ENCODE data around the gene AREL1.

DNA sequence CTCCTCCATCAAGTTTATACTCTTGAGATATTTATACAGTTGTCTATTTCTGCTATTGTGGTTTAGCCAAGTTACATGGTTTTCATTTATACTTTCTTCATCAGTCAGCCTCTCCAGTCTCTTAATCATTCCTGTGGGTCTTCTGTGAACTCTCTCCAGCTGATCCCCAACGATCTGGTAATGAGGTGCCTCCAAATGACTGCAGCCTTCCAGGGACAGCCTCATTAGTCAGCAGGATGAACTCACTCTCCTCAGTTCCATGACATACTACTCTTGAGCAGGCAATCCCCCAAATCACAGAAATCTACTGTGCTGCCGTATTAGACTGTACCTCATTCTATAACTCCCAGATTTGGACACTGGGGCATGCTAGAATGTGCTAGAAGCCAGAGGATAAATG lies 15.3 kb downstream of the AREL1 start:
- TF ChIP-seq, protein P1, sequence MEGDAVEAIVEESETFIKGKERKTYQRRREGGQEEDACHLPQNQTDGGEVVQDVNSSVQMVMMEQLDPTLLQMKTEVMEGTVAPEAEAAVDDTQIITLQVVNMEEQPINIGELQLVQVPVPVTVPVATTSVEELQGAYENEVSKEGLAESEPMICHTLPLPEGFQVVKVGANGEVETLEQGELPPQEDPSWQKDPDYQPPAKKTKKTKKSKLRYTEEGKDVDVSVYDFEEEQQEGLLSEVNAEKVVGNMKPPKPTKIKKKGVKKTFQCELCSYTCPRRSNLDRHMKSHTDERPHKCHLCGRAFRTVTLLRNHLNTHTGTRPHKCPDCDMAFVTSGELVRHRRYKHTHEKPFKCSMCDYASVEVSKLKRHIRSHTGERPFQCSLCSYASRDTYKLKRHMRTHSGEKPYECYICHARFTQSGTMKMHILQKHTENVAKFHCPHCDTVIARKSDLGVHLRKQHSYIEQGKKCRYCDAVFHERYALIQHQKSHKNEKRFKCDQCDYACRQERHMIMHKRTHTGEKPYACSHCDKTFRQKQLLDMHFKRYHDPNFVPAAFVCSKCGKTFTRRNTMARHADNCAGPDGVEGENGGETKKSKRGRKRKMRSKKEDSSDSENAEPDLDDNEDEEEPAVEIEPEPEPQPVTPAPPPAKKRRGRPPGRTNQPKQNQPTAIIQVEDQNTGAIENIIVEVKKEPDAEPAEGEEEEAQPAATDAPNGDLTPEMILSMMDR (IDR thresholded peaks at IDR 0.05; ENCODE audit: control extremely low read depth in 1 of 3, insufficient read depth in 1 of 3, low read depth in 1 of 3, low read length in 3 of 3), result no peak
- TF ChIP-seq HDAC2 (IDR thresholded peaks at IDR 0.05; ENCODE audit: borderline replicate concordance in 1 of 2, low read depth in 2 of 2, low read length in 2 of 2) (no peak), RNF2 (IDR thresholded peaks at IDR 0.05; ENCODE audit: borderline replicate concordance, low read depth, low read length, missing control alignments, poor library complexity, severe bottlenecking) (no peak), JUND (IDR thresholded peaks at IDR 0.05; ENCODE audit: low read length) (no peak), SUZ12 (IDR thresholded peaks at IDR 0.05; ENCODE audit: low read length) (no peak), SAP30 (IDR thresholded peaks at IDR 0.05; ENCODE audit: insufficient read depth, insufficient replicate concordance, low read length) (no peak), CHD2 (IDR thresholded peaks at IDR 0.05; ENCODE audit: low read length) (no peak)
- TF ChIP-seq, protein P2, sequence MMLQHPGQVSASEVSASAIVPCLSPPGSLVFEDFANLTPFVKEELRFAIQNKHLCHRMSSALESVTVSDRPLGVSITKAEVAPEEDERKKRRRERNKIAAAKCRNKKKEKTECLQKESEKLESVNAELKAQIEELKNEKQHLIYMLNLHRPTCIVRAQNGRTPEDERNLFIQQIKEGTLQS (IDR thresholded peaks at IDR 0.05; ENCODE audit: insufficient read depth, low read depth, low read length), result no peak
